Measurements from ENCODE around the gene FRMD4A.
"Not testable (repeated sequence)": the region's sequence is repeated elsewhere in the genome, so short reads cannot be mapped to it uniquely, and the experiment has no call there.

Gene FRMD4A

GRCh38 chr10:14141283-14141682 is 189.4 kb downstream of the FRMD4A start:
- H3K4me3 ChIP-seq (ENCODE audit: low read depth, low read length): no peak overlapping the region
- DNase-seq (ENCODE audit: low read depth): no peak
- TF ChIP-seq POLR2A (IDR thresholded peaks at IDR 0.05; ENCODE audit: extremely low read depth, insufficient read length) (no peak), MAX (IDR thresholded peaks at IDR 0.05; ENCODE audit: low read depth, low read length) (no peak), CTCF (IDR thresholded peaks at IDR 0.05; ENCODE audit: low read depth, low read length) (no peak), MYC (IDR thresholded peaks at IDR 0.05; ENCODE audit: low read depth, low read length) (no peak)

- no peak for DNase-seq (ENCODE audit: low read depth)
- H3K4me3 ChIP-seq (ENCODE audit: low read depth, low read length): no peak overlapping the region
- TF ChIP-seq MYC (IDR thresholded peaks at IDR 0.05; ENCODE audit: low read depth, low read length) (no peak), POLR2A (IDR thresholded peaks at IDR 0.05; ENCODE audit: extremely low read depth, insufficient read length) (no peak), CTCF (IDR thresholded peaks at IDR 0.05; ENCODE audit: low read depth, low read length) (no peak), MAX (IDR thresholded peaks at IDR 0.05; ENCODE audit: low read depth, low read length) (no peak)
Observed at GRCh38 chr10:14137391-14137790, 193.3 kb downstream of the FRMD4A start.

GRCh38 chr10:14135196-14135595 is 195.5 kb downstream of the FRMD4A start:
- DNase-seq (ENCODE audit: low read depth); H3K4me3 ChIP-seq (ENCODE audit: low read depth, low read length): not testable (repeated sequence)

GRCh38 chr10:14134275-14134674 is 196.4 kb downstream of the FRMD4A start:
- DNase-seq (ENCODE audit: low read depth): no peak
- TF ChIP-seq CTCF (IDR thresholded peaks at IDR 0.05; ENCODE audit: low read depth, low read length): no peak
- no peak for TF ChIP-seq MAX (IDR thresholded peaks at IDR 0.05; ENCODE audit: low read depth, low read length)
- no peak overlapping the region for H3K4me3 ChIP-seq (ENCODE audit: low read depth, low read length)

GRCh38 chr10:14131261-14131960 is 199.3 kb downstream of the FRMD4A start:
- DNase-seq (ENCODE audit: low read depth): no peak
- no peak overlapping the region for H3K4me3 ChIP-seq (ENCODE audit: low read depth, low read length)
- TF ChIP-seq CTCF (IDR thresholded peaks at IDR 0.05; ENCODE audit: low read depth, low read length) (no peak), MAX (IDR thresholded peaks at IDR 0.05; ENCODE audit: low read depth, low read length) (no peak), MYC (IDR thresholded peaks at IDR 0.05; ENCODE audit: low read depth, low read length) (no peak), POLR2A (IDR thresholded peaks at IDR 0.05; ENCODE audit: extremely low read depth, insufficient read length) (no peak)

- H3K4me3 ChIP-seq (ENCODE audit: low read depth, low read length): no peak overlapping the region
- DNase-seq (ENCODE audit: low read depth): no peak
- TF ChIP-seq POLR2A (IDR thresholded peaks at IDR 0.05; ENCODE audit: extremely low read depth, insufficient read length): no peak
- TF ChIP-seq CTCF (IDR thresholded peaks at IDR 0.05; ENCODE audit: low read depth, low read length): no peak
- no peak for TF ChIP-seq MAX (IDR thresholded peaks at IDR 0.05; ENCODE audit: low read depth, low read length)
- no peak for TF ChIP-seq MYC (IDR thresholded peaks at IDR 0.05; ENCODE audit: low read depth, low read length)
Observed at GRCh38 chr10:14129770-14130169, 201.0 kb downstream of the FRMD4A start.

All from NB4 (cell line).